ENCODE measurements around the gene SMC6. TPM values are rescaled to one million over a fixed set of nuclear protein-coding genes. Genes with fewer than 3 reads are reported as not detected.

The SMC6 gene
- total RNA-seq, 4 donors from 2014 or later: 14.1 to 30.8 (median 24.6) TPM

GRCh38 chr2:17621781-17622180 lies 131.8 kb downstream of the SMC6 start:
- H3K36me3 ChIP-seq: no peaks in the 10 kb centered on the region
- H3K9me3 ChIP-seq: no peaks in the 10 kb centered on the region
- no peak for DNase-seq (ENCODE audit: low spot score in 2 of 2)
- no peaks in the 10 kb centered on the region for H3K27me3 ChIP-seq
- 81 to 89% methylated on average over 2 of the region's 2 CpGs for WGBS, 2 donors
- TF ChIP-seq POLR2A (IDR thresholded peaks at IDR 0.05): no peak
- TF ChIP-seq EP300 (IDR thresholded peaks at IDR 0.05): no peak
- no peak for TF ChIP-seq CTCF (IDR thresholded peaks at IDR 0.05)
- H3K4me3 ChIP-seq: no peak overlapping the region
- peaks cover 0 to 10% (median 0%) of the 10 kb centered on the region in 4 donors for H3K4me1 ChIP-seq
- H3K27ac ChIP-seq: no peak overlapping the region

DNA sequence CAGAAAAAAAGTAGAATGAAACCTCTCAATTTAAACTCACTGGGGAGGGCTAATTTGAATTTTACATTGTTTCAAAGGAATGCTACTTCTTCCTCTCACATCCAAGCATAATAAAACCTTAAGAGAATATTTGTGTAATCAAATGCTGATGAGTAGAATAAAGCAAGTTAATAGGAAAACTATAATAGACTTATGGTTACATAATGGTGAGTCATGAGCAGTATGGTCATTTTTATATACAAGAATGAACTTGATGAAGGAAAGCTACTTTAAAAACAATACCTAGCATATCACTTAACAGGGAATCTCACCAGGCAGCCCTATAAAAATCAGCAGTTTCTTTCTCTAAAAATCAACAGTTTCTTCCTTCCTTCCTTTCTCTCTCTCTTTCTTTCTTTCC lies 132.8 kb downstream of the SMC6 start:
- no peaks in the 10 kb centered on the region for H3K27me3 ChIP-seq
- DNase-seq (ENCODE audit: low spot score in 2 of 2): no peak
- H3K4me3 ChIP-seq: no peak overlapping the region
- H3K4me1 ChIP-seq: peaks cover 0 to 10% (median 0%) of the 10 kb centered on the region in 4 donors
- no peak for TF ChIP-seq EP300 (IDR thresholded peaks at IDR 0.05)
- no peak for TF ChIP-seq POLR2A (IDR thresholded peaks at IDR 0.05)
- no peak for TF ChIP-seq CTCF (IDR thresholded peaks at IDR 0.05)
- H3K9me3 ChIP-seq: no peaks in the 10 kb centered on the region
- no peaks in the 10 kb centered on the region for H3K36me3 ChIP-seq
- no peak overlapping the region for H3K27ac ChIP-seq

DNA sequence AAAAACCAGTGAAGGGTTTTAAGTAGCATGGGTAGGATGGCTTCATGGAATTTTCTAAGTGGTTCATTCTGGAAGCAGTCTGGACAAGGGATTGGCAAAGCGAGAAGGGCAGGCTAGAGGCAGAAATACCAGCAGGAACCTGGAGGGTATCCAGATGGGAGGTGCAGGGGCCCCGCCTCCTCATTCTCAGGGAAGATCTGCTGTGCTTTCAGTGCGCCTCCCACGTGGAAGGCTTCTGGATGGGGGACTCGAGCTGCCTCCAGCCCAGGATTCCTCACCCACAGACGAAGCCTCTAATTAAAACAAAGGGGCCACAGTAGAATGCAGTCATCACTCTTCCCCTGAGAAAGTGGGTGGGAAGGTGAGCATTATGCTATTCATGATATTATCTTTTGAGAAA lies 133.3 kb downstream of the SMC6 start:
- no peak for DNase-seq (ENCODE audit: low spot score in 2 of 2)
- H3K27me3 ChIP-seq: no peaks in the 10 kb centered on the region
- peaks cover 0 to 10% (median 0%) of the 10 kb centered on the region in 4 donors for H3K4me1 ChIP-seq
- no peaks in the 10 kb centered on the region for H3K36me3 ChIP-seq
- H3K27ac ChIP-seq: no peak overlapping the region
- TF ChIP-seq EP300 (IDR thresholded peaks at IDR 0.05): no peak
- no peak for TF ChIP-seq CTCF (IDR thresholded peaks at IDR 0.05)
- TF ChIP-seq POLR2A (IDR thresholded peaks at IDR 0.05): no peak
- 22 to 37% methylated on average over 6 of the region's 6 CpGs for WGBS, 2 donors
- no peaks in the 10 kb centered on the region for H3K9me3 ChIP-seq
- H3K4me3 ChIP-seq: no peak overlapping the region

DNA sequence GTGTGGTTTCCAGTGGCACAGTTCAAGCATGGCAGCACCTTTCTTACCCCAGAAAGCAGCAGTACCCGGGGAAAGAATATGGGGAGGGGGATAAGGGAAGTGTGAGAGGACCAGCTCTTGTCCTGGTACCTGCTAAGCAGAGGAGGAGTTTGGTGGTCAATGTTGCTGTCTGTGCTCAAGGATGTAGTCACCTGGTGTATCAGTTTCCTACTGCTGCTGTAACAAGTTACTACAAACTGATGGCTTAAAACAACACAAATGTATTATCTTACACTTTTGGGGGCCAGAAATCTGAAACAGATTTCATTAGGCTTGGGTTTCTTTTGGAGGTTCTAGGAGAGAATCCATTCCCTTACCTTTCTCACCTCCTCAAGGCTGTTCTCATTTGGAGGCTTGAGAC lies 135.7 kb downstream of the SMC6 start:
- peaks cover 0 to 10% (median 0%) of the 10 kb centered on the region in 4 donors for H3K4me1 ChIP-seq
- H3K27me3 ChIP-seq: no peaks in the 10 kb centered on the region
- H3K4me3 ChIP-seq: no peak overlapping the region
- TF ChIP-seq POLR2A (IDR thresholded peaks at IDR 0.05) (no peak), EP300 (IDR thresholded peaks at IDR 0.05) (no peak), CTCF (IDR thresholded peaks at IDR 0.05) (no peak)
- H3K9me3 ChIP-seq: no peaks in the 10 kb centered on the region
- H3K36me3 ChIP-seq: no peaks in the 10 kb centered on the region
- 0 to 53% methylated on average over 1 of the region's 1 CpG for WGBS, 2 donors
- no peak for DNase-seq (ENCODE audit: low spot score in 2 of 2)
- H3K27ac ChIP-seq: no peak overlapping the region

DNA sequence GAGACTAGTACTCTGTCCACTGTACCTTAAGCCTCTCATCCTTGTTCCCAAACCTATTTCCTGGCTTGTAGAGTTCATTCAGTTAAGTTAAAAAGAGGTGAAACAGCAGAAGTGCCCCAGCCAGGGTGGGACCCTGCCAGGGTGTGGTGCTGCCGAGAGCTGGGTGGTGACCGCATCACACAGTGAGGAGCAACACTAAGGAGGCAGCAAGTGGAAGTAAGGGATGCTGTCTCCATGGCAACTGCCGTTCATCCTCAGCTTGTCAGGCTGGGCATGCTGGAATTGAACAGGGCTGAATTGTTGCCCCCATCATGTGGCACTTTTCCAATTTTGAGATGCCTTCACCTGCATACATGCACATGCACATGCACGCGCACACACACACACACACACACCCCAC lies 136.1 kb downstream of the SMC6 start:
- TF ChIP-seq CTCF (IDR thresholded peaks at IDR 0.05) (no peak), EP300 (IDR thresholded peaks at IDR 0.05) (no peak), POLR2A (IDR thresholded peaks at IDR 0.05) (no peak)
- no peaks in the 10 kb centered on the region for H3K36me3 ChIP-seq
- H3K9me3 ChIP-seq: no peaks in the 10 kb centered on the region
- no peaks in the 10 kb centered on the region for H3K27me3 ChIP-seq
- H3K27ac ChIP-seq: no peak overlapping the region
- H3K4me1 ChIP-seq: peaks cover 0 to 10% (median 0%) of the 10 kb centered on the region in 4 donors
- no peak overlapping the region for H3K4me3 ChIP-seq
- WGBS, 2 donors: 89 to 90% methylated on average over 5 of the region's 5 CpGs
- DNase-seq (ENCODE audit: low spot score in 2 of 2): no peak
